EH (cell line): ENCODE results near the gene AMIGO2.
"Not testable (repeated sequence)": the region's sequence is repeated elsewhere in the genome, so short reads cannot be mapped to it uniquely, and the experiment has no call there.

ENCODE experiments used
- DNase-seq: peaks from one replicate; pipeline ENCODE4 v3.0.0-alpha.2; 2015; ENCODE audit warnings: low read depth

AMIGO2 gene

GRCh38 chr12:47079468-47079980, at the start of gene AMIGO2, which contains the start of gene PCED1B:
AMIGO2 (minus strand) TSS chr12:47079959; CDS start chr12:47079002, 957 bp downstream.
PCED1B (plus strand) TSS chr12:47079621; CDS start chr12:47235064, 155,443 bp downstream.
- peak; percentile 83 for DNase-seq

GRCh38 chr12:47126246-47126645, 46.5 kb upstream of the AMIGO2 start:
- DNase-seq = no peak

- DNase-seq = peak; percentile 85
Observed at GRCh38 chr12:47124451-47124850, 44.7 kb upstream of the AMIGO2 start.

- peak; percentile 57 for DNase-seq
Observed at GRCh38 chr12:47123730-47124129, 44.0 kb upstream of the AMIGO2 start.

- DNase-seq = no peak
Observed at GRCh38 chr12:47122602-47123001, 42.8 kb upstream of the AMIGO2 start.

- DNase-seq = peak; percentile 74
Observed at GRCh38 chr12:47121146-47121545, 41.4 kb upstream of the AMIGO2 start.

- DNase-seq = no peak
Observed at GRCh38 chr12:47120736-47121135, 41.0 kb upstream of the AMIGO2 start.

- not testable (repeated sequence) for DNase-seq
Observed at GRCh38 chr12:47117305-47117704, 37.5 kb upstream of the AMIGO2 start.

GRCh38 chr12:47114481-47114892, 34.7 kb upstream of the AMIGO2 start:
- DNase-seq = peak; percentile 36

- DNase-seq = no peak
Observed at GRCh38 chr12:47112679-47113078, 32.9 kb upstream of the AMIGO2 start.

- no peak for DNase-seq
Observed at GRCh38 chr12:47111854-47112253, 32.1 kb upstream of the AMIGO2 start.

- no peak for DNase-seq
Observed at GRCh38 chr12:47111392-47111778, 31.6 kb upstream of the AMIGO2 start.

- DNase-seq = no peak
Observed at GRCh38 chr12:47110718-47111391, 31.1 kb upstream of the AMIGO2 start.

GRCh38 chr12:47110011-47110541, 30.3 kb upstream of the AMIGO2 start:
- no peak for DNase-seq

- DNase-seq = no peak
Observed at GRCh38 chr12:47107926-47108325, 28.2 kb upstream of the AMIGO2 start.

GRCh38 chr12:47107446-47107845, 27.7 kb upstream of the AMIGO2 start:
- DNase-seq = no peak

GRCh38 chr12:47105914-47106674, 26.3 kb upstream of the AMIGO2 start:
- DNase-seq = no peak

GRCh38 chr12:47102845-47103651, 23.3 kb upstream of the AMIGO2 start:
- peak; percentile 100 for DNase-seq

- no peak for DNase-seq
Observed at GRCh38 chr12:47102406-47102805, 22.6 kb upstream of the AMIGO2 start.

- DNase-seq = peak; percentile 61
Observed at GRCh38 chr12:47100160-47100559, 20.4 kb upstream of the AMIGO2 start.

GRCh38 chr12:47099610-47100009, 19.9 kb upstream of the AMIGO2 start:
- peak; percentile 38 for DNase-seq

GRCh38 chr12:47098099-47098498, 18.3 kb upstream of the AMIGO2 start:
- no peak for DNase-seq
